Osteocyte (in vitro differentiated cells): ENCODE data around the gene DRD4. TPM values are rescaled to one million over a fixed set of nuclear protein-coding genes. Genes with fewer than 3 reads are reported as not detected.

Experiments
- DNase-seq: peaks from one replicate; pipeline ENCODE4 v3.0.0; 2021; ENCODE audit warnings: mixed read lengths; ENCODE audit not compliant: unreplicated experiment; ENCODE audit errors: extremely low spot score
- H3K27ac Mint-ChIP-seq: one replicate; pipeline ENCODE4 v1.8.0; 2021; ENCODE audit warnings: mild to moderate bottlenecking, mixed read lengths; ENCODE audit not compliant: unreplicated experiment
- H3K27me3 Mint-ChIP-seq: one replicate; pipeline ENCODE4 v1.8.0; 2021; ENCODE audit warnings: mixed read lengths; ENCODE audit not compliant: unreplicated experiment
- H3K36me3 Mint-ChIP-seq: one replicate; pipeline ENCODE4 v1.8.0; 2021; ENCODE audit warnings: mixed read lengths; ENCODE audit not compliant: unreplicated experiment
- H3K4me1 Mint-ChIP-seq: one replicate; pipeline ENCODE4 v1.8.0; 2021; ENCODE audit warnings: mixed read lengths; ENCODE audit not compliant: unreplicated experiment
- H3K4me3 Mint-ChIP-seq: one replicate; pipeline ENCODE4 v1.8.0; 2021; ENCODE audit warnings: mild to moderate bottlenecking, moderate library complexity, mixed read lengths; ENCODE audit not compliant: unreplicated experiment
- H3K9me3 Mint-ChIP-seq: one replicate; pipeline ENCODE4 v1.8.0; 2021; ENCODE audit warnings: mixed read lengths; ENCODE audit not compliant: unreplicated experiment
- CTCF ChIP-seq: fragments of 200-600 bp; sonication (generic); IDR thresholded peaks from 2 replicates; pipeline ENCODE4 v1.5.0; 2021; ENCODE audit warnings: antibody characterized with exemption, mild to moderate bottlenecking, moderate library complexity
- total RNA-seq: library from RNA; stranded (reverse); gene quantifications from 2 replicates; pipeline ENCODE4 v1.2.1, GENCODE V29; 2021

The DRD4 gene
- total RNA-seq, 1 donor from 2014 or later = 1.7 TPM

DNA sequence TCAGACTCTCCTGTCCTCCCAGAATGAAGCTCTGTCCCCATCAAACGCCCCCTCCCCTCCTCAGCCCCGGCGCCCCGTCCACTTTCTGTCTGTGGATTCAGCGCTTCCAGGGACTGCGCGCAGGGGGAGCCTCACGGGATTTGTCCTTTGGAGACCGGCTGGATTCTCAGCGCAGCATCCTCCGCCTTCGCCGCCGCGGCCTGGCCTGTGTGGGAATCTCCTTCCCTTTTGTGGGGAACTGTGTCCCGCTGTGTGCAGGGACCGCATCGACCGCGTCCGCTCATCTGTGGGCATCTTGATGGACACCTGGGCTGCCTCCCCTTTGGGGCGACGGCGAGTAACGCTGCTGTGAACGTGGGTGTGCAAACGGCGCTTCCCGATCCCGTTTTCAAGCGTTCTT is 9.0 kb upstream of the DRD4 start:
- peak overlapping the region; percentile 68 for H3K27ac Mint-ChIP-seq
- peaks cover 4% of the 10 kb centered on the region for H3K36me3 Mint-ChIP-seq
- H3K4me1 Mint-ChIP-seq = peaks cover 20% of the 10 kb centered on the region
- DNase-seq = no peak
- H3K4me3 Mint-ChIP-seq = no peak overlapping the region
- H3K27me3 Mint-ChIP-seq = no peaks in the 10 kb centered on the region
- H3K9me3 Mint-ChIP-seq = no peaks in the 10 kb centered on the region
- no peak for TF ChIP-seq CTCF

DNA sequence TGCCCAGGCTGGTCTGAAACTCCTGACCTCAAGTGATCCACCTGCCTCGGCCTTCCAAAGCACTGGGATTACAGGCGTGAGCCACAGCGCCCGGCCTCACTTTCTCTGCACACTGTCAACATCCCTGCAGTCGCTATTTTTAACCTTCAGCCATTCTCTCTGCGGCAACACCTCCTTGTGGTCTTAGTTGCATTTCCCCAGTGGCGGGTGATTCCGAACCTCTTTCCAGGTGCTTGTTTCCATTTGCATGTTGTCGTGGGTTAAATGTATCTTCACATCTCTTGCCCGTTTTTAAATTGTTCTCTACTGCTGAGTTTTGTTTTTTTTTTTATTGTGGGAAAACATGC is 7.9 kb upstream of the DRD4 start:
- no peak for DNase-seq
- H3K4me3 Mint-ChIP-seq = no peak overlapping the region
- TF ChIP-seq CTCF = no peak
- no peaks in the 10 kb centered on the region for H3K9me3 Mint-ChIP-seq
- peaks cover 4% of the 10 kb centered on the region for H3K36me3 Mint-ChIP-seq
- H3K4me1 Mint-ChIP-seq = peaks cover 14% of the 10 kb centered on the region
- H3K27me3 Mint-ChIP-seq = no peaks in the 10 kb centered on the region
- peak overlapping the region; percentile 68 for H3K27ac Mint-ChIP-seq

DNA sequence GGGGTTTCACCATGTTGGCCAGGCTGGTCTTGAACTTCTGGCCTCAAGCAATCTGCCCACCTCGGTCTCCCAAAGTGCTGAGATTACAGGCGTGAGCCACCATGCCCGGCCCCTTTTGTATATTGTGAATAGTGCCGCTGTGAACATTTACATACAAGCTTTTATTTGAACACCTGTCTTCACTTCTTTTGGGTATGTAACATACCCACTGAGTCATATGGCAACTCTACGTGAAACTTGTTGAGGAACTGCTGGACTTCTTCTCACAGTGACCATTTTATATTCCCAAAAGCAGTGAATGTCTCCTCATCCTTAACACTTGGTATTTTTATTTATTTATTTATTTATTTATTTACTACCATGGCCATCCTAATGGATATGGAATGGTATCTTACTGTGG is 6.2 kb upstream of the DRD4 start:
- no peak for TF ChIP-seq CTCF
- H3K4me3 Mint-ChIP-seq = no peak overlapping the region
- no peaks in the 10 kb centered on the region for H3K9me3 Mint-ChIP-seq
- H3K36me3 Mint-ChIP-seq = peaks cover 4% of the 10 kb centered on the region
- DNase-seq = no peak
- H3K4me1 Mint-ChIP-seq = peaks cover 14% of the 10 kb centered on the region
- no peak overlapping the region for H3K27ac Mint-ChIP-seq
- H3K27me3 Mint-ChIP-seq = no peaks in the 10 kb centered on the region

- no peak for TF ChIP-seq CTCF
- Mint-ChIP-seq H3K27ac (no peak overlapping the region), H3K27me3 (peaks cover 3% of the 10 kb centered on the region), H3K9me3 (no peaks in the 10 kb centered on the region), H3K4me1 (peaks cover 18% of the 10 kb centered on the region), H3K4me3 (no peak overlapping the region), H3K36me3 (peaks cover 6% of the 10 kb centered on the region)
- DNase-seq = no peak
Observed at GRCh38 chr11:635945-636510, 1.0 kb upstream of the DRD4 start.

GRCh38 chr11:637333-637592 is 194 bp downstream of the DRD4 start:
- Mint-ChIP-seq H3K27me3 (peaks cover 3% of the 10 kb centered on the region), H3K36me3 (peaks cover 6% of the 10 kb centered on the region), H3K9me3 (no peaks in the 10 kb centered on the region), H3K4me3 (peak overlapping the region; percentile 69), H3K27ac (no peak overlapping the region), H3K4me1 (peaks cover 27% of the 10 kb centered on the region)
- no peak for DNase-seq
- no peak for TF ChIP-seq CTCF
